ENCODE measurements around the gene RAB35. TPM values are rescaled to one million over a fixed set of nuclear protein-coding genes. Genes with fewer than 3 reads are reported as not detected.
"Not testable (repeated sequence)": the region's sequence is repeated elsewhere in the genome, so short reads cannot be mapped to it uniquely, and the experiment has no call there.

RAB35 gene
- total RNA-seq, 1 experiment from 2014 or later = 17.7 TPM

GRCh38 chr12:120060717-120061116, 55.8 kb downstream of the RAB35 start:
- no peak for DNase-seq (ENCODE audit: low spot score)

- DNase-seq (ENCODE audit: low spot score) = no peak
Measured at GRCh38 chr12:120060196-120060595, 56.4 kb downstream of the RAB35 start.

GRCh38 chr12:120056739-120057138, 59.8 kb downstream of the RAB35 start:
- no peak for DNase-seq (ENCODE audit: low spot score)

- DNase-seq (ENCODE audit: low spot score) = no peak
Measured at GRCh38 chr12:120055231-120056000, 61.1 kb downstream of the RAB35 start.

DNA sequence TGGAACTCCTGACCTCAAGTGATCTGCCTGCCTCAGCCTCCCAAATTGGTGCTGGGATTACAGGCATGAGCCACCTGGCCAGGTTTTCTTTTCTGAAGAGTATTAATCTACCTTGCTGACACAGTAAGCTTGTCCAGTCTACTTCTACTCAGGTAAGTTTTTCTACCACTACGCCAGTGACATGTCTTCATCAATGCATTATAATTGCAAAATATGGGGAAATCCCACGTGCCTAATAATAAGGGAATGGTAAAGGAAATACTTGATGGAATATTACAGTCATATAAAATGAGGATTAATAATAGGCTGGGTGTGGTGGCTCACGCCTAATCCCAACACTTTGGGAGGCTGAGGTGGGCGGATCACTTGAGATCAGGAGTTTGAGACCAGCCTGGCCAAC, 62.3 kb downstream of the RAB35 start:
- no peak for DNase-seq (ENCODE audit: low spot score)

DNA sequence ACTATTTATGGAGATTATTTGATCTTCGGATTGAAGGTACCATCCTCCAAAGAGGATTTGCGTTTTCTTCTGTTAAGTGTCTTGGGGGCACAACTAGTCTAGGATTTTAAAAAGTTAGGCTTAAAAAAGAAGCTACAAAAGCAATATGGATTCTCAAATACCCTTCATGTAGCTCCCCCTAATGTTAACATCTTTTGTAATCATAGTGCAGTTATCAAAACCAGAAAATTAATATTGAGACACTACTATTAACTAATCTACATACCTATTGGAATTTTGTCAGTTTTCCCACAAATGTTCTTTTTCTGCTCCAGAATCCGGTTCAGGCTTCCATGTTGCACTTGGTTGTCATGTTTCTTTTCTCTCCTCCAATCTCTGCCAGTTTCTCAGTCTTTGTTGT, 65.0 kb downstream of the RAB35 start:
- no peak for DNase-seq (ENCODE audit: low spot score)

DNA sequence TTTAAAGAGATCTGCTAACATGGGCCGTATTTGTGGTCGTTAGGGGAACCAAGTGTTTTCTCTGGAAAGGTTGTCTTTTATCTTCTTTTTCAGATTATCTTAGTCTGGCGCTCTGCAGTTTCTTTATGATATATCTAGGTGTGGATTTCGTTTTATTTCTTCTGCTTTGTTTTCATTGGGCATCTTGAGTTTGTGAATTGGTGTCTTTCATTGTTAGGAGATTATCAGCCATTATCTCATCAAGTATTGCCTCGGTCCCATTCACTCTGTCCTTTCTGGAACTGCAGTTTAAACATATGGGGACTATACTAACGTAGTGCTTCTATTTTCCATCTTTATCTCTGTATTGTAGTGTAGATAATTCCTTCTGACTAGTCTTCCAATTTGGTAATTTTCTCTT, 67.1 kb downstream of the RAB35 start:
- no peak for DNase-seq (ENCODE audit: low spot score)

GRCh38 chr12:120048263-120048662, 68.3 kb downstream of the RAB35 start:
- no peak for DNase-seq (ENCODE audit: low spot score)

DNA sequence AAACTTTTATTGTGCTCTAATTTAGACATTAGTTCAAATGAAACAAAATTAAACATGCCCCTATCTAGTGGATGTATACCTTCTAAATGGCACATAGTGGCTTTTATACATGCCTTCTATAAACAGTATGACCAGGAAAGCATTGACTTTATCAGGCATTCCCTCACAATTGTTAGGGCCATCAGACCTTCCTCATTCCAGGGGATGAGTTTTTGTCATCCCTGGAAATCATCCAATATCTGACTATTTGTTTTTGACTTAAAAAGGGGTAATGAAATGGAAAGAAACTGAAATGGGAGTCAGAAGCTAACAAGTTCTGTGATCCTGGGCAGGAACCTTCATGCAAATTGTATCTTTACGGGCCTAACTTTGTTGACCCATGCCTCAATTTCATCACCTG, 69.5 kb downstream of the RAB35 start:
- no peak for DNase-seq (ENCODE audit: low spot score)

GRCh38 chr12:120045367-120045766, 71.2 kb downstream of the RAB35 start:
- not testable (repeated sequence) for DNase-seq (ENCODE audit: low spot score)

Other genes with a start within 250 kb of the RAB35 start
- 7.7 and 16.9 TPM in 2 replicates for gene CIT, start 239.4 kb downstream of the RAB35 start, total RNA-seq (2014; rRNA removed; shearing (Covaris generic))
- gene BICDL1, start 127.5 kb downstream of the RAB35 start, total RNA-seq (2014; rRNA removed; shearing (Covaris generic)) = 1.4 and 6.8 TPM in 2 replicates
- 33.7 and 59.7 TPM in 2 replicates for gene GCN1, start 78.0 kb upstream of the RAB35 start, total RNA-seq (2014; rRNA removed; shearing (Covaris generic))
- 6,442 and 6,835 TPM in 2 replicates for gene RPLP0, start 84.4 kb upstream of the RAB35 start, total RNA-seq (2014; rRNA removed; shearing (Covaris generic))
- gene PXN, start 149.0 kb upstream of the RAB35 start, total RNA-seq (2014; rRNA removed; shearing (Covaris generic)) = 18.7 and 31.3 TPM in 2 replicates
- under 0.01 TPM in 1 of 2 replicates, not detected in the other for gene RNU4-2, start 175.2 kb upstream of the RAB35 start, total RNA-seq (2014; rRNA removed; shearing (Covaris generic))
- gene RNU4-1, start 176.5 kb upstream of the RAB35 start, total RNA-seq (2014; rRNA removed; shearing (Covaris generic)) = under 0.01 TPM in 2 replicates
- 2.4 and 6.8 TPM in 2 replicates for gene SIRT4, start 185.6 kb upstream of the RAB35 start, total RNA-seq (2014; rRNA removed; shearing (Covaris generic))
- not detected in 2 replicates for gene PLA2G1B, start 211.0 kb upstream of the RAB35 start, total RNA-seq (2014; rRNA removed; shearing (Covaris generic))

Data from H4 (cell line).